ENCODE measurements around the gene ITIH5.

GRCh38 chr10:7593063-7593462 lies 73.7 kb downstream of the ITIH5 start:
- TF ChIP-seq POLR2A (IDR thresholded peaks at IDR 0.05), result no peak
- no peak for TF ChIP-seq CTCF (IDR thresholded peaks at IDR 0.05)
- TF ChIP-seq EP300 (IDR thresholded peaks at IDR 0.05), result no peak
